GM19438 (cell line): ENCODE data around the gene RASGRF2.
"Not testable (repeated sequence)": the region's sequence is repeated elsewhere in the genome, so short reads cannot be mapped to it uniquely, and the experiment has no call there.

Source experiments
- ATAC-seq: cut with Tn5 transposase; IDR thresholded peaks from one replicate; pipeline ENCODE4 v1.9.1; 2021; ENCODE audit warnings: low read depth; ENCODE audit not compliant: unreplicated experiment

RASGRF2 gene

DNA sequence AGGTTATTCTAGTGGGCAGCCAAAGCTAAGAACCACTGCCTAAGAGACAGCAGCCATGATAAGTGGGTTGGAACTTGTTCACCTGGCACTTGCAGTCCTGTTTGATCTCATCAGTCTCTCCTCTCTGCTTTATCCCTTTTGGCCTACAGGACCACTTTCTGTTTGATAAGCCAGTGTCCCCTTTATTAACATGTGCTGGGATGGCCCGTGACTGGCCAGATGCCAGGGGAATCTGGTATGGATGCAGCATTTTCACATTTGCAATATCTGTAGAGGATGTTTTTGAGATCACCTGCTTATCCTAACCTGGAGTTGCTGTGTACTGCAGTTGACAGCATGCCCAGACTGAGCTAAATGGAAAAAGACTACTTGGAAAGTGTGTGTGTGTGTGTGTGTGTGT, 296.6 kb downstream of the RASGRF2 start:
- ATAC-seq: no peak

DNA sequence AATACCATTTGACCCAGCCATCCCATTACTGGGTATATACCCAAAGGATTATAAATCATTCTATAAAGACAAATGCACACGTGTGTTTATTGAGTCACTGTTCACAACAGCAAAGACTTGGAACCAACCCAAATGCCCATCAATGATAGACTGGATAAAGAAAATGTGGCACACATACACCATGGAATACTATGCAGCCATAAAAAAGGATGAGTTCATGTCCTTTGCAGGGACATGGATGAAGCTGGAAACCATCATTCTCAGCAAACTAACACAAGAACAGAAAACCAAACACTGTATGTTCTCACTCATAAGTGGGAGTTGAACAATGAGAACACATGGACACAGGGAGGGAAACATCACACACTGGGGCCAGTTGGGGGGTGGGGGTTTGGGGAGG, 302.6 kb downstream of the RASGRF2 start:
- ATAC-seq: not testable (repeated sequence)

DNA sequence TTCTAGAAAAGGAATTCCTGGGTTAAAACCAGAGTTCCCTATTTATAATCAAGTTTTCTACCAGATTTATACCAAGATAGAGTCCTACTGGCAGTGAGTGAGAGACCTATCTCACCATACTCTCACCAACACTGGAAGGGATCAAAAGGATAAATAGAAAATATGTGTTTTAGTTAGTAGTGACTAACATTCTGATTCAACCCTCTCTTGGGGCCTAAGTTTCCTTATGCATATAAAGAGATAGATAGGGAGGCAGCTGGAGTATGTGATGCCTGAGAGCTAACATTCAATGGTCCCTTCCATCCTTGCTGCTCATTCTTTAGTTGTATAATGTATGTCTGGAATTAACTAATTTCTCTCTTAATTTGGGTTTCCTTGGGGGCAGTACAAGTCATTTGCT, 304.9 kb downstream of the RASGRF2 start:
- ATAC-seq: no peak

DNA sequence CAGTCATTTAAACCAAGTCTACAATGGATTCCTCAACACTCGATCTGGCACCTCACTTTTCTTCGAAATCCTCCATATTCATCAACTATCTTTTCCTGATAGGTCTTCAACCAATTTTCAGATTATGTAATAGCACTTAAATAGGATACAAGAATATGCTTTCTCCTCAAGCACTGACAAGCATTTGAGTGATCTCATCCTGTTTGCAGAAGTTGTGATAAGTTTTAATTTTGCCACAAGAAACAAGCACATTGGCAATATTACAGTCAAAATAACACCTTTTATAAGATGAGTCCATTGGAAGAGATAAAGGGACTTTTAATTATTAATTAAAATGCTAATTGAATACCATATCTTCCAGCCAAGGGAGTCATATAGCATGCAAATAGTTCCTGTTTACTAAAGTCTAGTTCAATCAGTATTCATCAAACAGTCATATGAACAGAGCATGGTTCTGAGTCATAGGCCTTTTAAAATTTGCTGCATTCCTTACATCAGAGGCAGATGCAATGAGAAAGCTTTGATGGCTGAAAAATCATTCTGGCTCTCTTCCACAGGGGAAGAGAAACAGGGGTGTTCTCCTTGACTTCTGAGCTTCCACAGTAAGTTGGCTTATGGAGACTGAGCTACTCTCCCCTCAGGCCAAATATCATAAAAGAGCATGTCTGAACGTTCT, 308.5 kb downstream of the RASGRF2 start:
- no peak for ATAC-seq

DNA sequence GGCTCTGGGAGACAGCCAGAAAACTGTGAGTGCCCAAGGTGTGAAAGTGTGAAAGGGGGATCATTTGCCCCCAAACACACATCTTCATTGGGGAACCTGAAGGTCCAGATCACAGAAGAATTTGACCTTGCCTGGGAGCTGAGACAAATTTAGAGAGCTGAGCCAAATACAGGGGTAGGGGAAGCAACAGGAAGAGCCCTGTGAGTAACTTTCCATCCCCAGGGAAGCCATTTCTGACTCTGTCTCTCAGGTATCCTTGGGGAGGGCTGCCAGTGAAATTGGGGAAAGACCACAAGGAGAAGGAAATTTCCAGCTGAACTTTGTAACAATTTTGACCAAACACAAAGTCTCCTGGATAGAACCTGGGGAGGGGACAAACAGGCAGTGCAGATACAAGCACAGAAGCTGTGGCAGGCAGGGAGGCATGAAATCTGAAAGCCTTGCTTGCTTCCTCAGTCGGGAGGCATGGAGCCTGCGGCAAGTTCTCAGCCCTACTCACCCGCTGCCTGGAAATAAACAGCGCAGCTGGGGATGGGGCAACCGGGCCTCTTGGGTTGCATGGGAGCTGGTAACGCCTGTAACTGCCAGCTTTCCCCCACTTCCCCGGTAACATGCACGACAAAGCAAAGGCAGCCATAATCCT, 309.7 kb downstream of the RASGRF2 start:
- no peak for ATAC-seq

DNA sequence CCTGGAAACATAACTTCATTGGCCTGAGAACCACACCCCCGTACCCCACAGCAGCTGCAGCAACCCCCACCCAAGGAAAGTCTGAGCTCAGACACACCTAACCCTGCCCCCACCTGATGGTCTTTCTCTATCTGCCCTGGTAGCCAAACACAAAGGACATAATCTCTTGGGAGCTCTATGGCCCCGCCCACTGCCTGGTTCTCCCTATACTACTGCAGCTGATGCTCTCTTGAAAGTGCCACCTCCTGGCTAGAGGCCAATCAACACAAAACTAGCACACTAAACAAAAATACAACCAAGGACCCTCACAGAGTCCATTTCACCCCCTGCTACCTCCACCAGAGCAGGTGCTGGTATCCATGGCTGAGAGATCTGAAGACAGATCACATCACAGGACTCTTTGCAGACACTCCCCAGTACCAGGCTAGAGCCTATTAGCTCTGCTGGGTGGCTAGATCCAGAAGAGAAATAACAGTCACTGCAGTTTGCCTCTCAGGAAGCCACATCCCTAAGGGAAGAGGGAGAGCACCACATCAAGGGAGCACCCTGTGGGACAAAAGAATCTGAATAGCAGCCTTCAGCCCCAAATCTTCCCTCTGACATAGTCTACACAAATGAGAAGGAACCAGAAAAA, 310.3 kb downstream of the RASGRF2 start:
- ATAC-seq: not testable (repeated sequence)
